ENCODE data around the gene GKN2. TPM values are rescaled to one million over a fixed set of nuclear protein-coding genes. Genes with fewer than 3 reads are reported as not detected.
A peak's percentile ranks its signal among the peaks of the same experiment; 100 is the strongest.
"Not testable (repeated sequence)": the region's sequence is repeated elsewhere in the genome, so short reads cannot be mapped to it uniquely, and the experiment has no call there.

GKN2 gene
- polyA plus RNA-seq, 4 donors = not detected

- DNase-seq (ENCODE audit: low read depth in 4 of 4, low spot score in 3 of 4) = no peak
Measured at GRCh38 chr2:68964282-68964681, 11.6 kb upstream of the GKN2 start.

- DNase-seq (ENCODE audit: low read depth in 4 of 4, low spot score in 3 of 4) = no peak
Measured at GRCh38 chr2:68961380-68961779, 8.7 kb upstream of the GKN2 start.

GRCh38 chr2:68959001-68959400, 6.3 kb upstream of the GKN2 start:
- no peak for DNase-seq (ENCODE audit: low read depth in 4 of 4, low spot score in 3 of 4)

GRCh38 chr2:68955432-68955831, 2.7 kb upstream of the GKN2 start:
- DNase-seq (ENCODE audit: low read depth in 4 of 4, low spot score in 3 of 4) = not testable (repeated sequence)

- no peak for DNase-seq (ENCODE audit: low read depth in 4 of 4, low spot score in 3 of 4)
Measured at GRCh38 chr2:68951899-68952298, 794 bp downstream of the GKN2 start.

GRCh38 chr2:68948710-68949109, 4.0 kb downstream of the GKN2 start:
- no peak for DNase-seq (ENCODE audit: low read depth in 4 of 4, low spot score in 3 of 4)

- DNase-seq (ENCODE audit: low read depth in 4 of 4, low spot score in 3 of 4) = no peak
Measured at GRCh38 chr2:68946117-68946516, 6.6 kb downstream of the GKN2 start.

- DNase-seq (ENCODE audit: low read depth in 4 of 4, low spot score in 3 of 4) = peak; percentile 58 to 74 (median 74)
Measured at GRCh38 chr2:68943581-68944568, 8.8 kb downstream of the GKN2 start.

- DNase-seq (ENCODE audit: low read depth in 4 of 4, low spot score in 3 of 4) = no peak
Measured at GRCh38 chr2:68942827-68943226, 9.9 kb downstream of the GKN2 start.

- DNase-seq (ENCODE audit: low read depth in 4 of 4, low spot score in 3 of 4) = no peak
Measured at GRCh38 chr2:68940369-68940768, 12.3 kb downstream of the GKN2 start.

GRCh38 chr2:68939962-68940361, 12.7 kb downstream of the GKN2 start:
- DNase-seq (ENCODE audit: low read depth in 4 of 4, low spot score in 3 of 4) = no peak

GRCh38 chr2:68938938-68939337, 13.8 kb downstream of the GKN2 start:
- no peak for DNase-seq (ENCODE audit: low read depth in 4 of 4, low spot score in 3 of 4)

- no peak for DNase-seq (ENCODE audit: low read depth in 4 of 4, low spot score in 3 of 4)
Measured at GRCh38 chr2:68937346-68938055, 15.2 kb downstream of the GKN2 start.

GRCh38 chr2:68936889-68937288, 15.8 kb downstream of the GKN2 start:
- DNase-seq (ENCODE audit: low read depth in 4 of 4, low spot score in 3 of 4) = no peak

- no peak for DNase-seq (ENCODE audit: low read depth in 4 of 4, low spot score in 3 of 4)
Measured at GRCh38 chr2:68936427-68936826, 16.3 kb downstream of the GKN2 start.

- DNase-seq (ENCODE audit: low read depth in 4 of 4, low spot score in 3 of 4) = no peak
Measured at GRCh38 chr2:68935471-68935870, 17.2 kb downstream of the GKN2 start.

- DNase-seq (ENCODE audit: low read depth in 4 of 4, low spot score in 3 of 4) = no peak
Measured at GRCh38 chr2:68934021-68934420, 18.7 kb downstream of the GKN2 start.

- DNase-seq (ENCODE audit: low read depth in 4 of 4, low spot score in 3 of 4) = no peak
Measured at GRCh38 chr2:68932402-68932801, 20.3 kb downstream of the GKN2 start.

GRCh38 chr2:68931799-68932198, 20.9 kb downstream of the GKN2 start:
- DNase-seq (ENCODE audit: low read depth in 4 of 4, low spot score in 3 of 4) = no peak

GRCh38 chr2:68931149-68931711, 21.5 kb downstream of the GKN2 start:
- DNase-seq (ENCODE audit: low read depth in 4 of 4, low spot score in 3 of 4) = no peak

- DNase-seq (ENCODE audit: low read depth in 4 of 4, low spot score in 3 of 4) = no peak
Measured at GRCh38 chr2:68926796-68927195, 25.9 kb downstream of the GKN2 start.

Measured in right renal pelvis (tissue), 4 donors.